Neural progenitor cell (in vitro differentiated cells): ENCODE results near the gene FFAR1. TPM values are rescaled to one million over a fixed set of nuclear protein-coding genes. Genes with fewer than 3 reads are reported as not detected.

Experiments used
- DNase-seq: peaks from one replicate; pipeline ENCODE4 v3.0.0-alpha.2; 2016; ENCODE audit warnings: low spot score
- H2AFZ ChIP-seq: fragments of 200-600 bp; sonication (generic); replicated peaks from 2 replicates; pipeline ENCODE4 v1.6.1; 2016; ENCODE audit warnings: antibody characterized with exemption
- H3F3A ChIP-seq: fragments of 200-600 bp; sonication (generic); 2 replicates; pipeline ENCODE4 v1.6.1; 2016; ENCODE audit warnings: antibody characterized with exemption, low read depth
- H3K27ac ChIP-seq: fragments of 200-600 bp; sonication (generic); 2 replicates; pipeline ENCODE4 v1.5.1; 2016; ENCODE audit warnings: mild to moderate bottlenecking
- H3K27me3 ChIP-seq: fragments of 200-600 bp; sonication (generic); 2 replicates; pipeline ENCODE4 v1.6.1; 2016; ENCODE audit warnings: mild to moderate bottlenecking, moderate library complexity
- H3K36me3 ChIP-seq: fragments of 200-600 bp; sonication (generic); 2 replicates; pipeline ENCODE4 v1.5.1; 2016
- H3K4me1 ChIP-seq: fragments of 200-600 bp; sonication (generic); 2 replicates; pipeline ENCODE4 v1.6.1; 2016; ENCODE audit warnings: mixed run types
- H3K4me2 ChIP-seq: fragments of 200-600 bp; sonication (generic); 2 replicates; pipeline ENCODE4 v1.6.1; 2016
- H3K4me3 ChIP-seq: fragments of 200-600 bp; sonication (generic); 2 replicates; pipeline ENCODE4 v1.5.1; 2016
- H3K79me2 ChIP-seq: fragments of 200-600 bp; sonication (generic); 2 replicates; pipeline ENCODE4 v1.6.1; 2016; ENCODE audit warnings: low read depth
- H3K9ac ChIP-seq: fragments of 200-600 bp; sonication (generic); 2 replicates; pipeline ENCODE4 v1.6.1; 2016
- H3K9me3 ChIP-seq: fragments of 200-600 bp; sonication (generic); 2 replicates; pipeline ENCODE4 v1.5.1; 2016; ENCODE audit warnings: low read depth
- H4K20me1 ChIP-seq: fragments of 200-600 bp; sonication (generic); 2 replicates; pipeline ENCODE4 v1.6.1; 2016; ENCODE audit warnings: low read depth
- H3K27ac Mint-ChIP-seq: 3 replicates; pipeline ENCODE4 v1.8.0; 2021; ENCODE audit warnings: mixed read lengths
- H3K27me3 Mint-ChIP-seq: 2 replicates; pipeline ENCODE4 v1.8.0; 2022; ENCODE audit warnings: low read depth, mild to moderate bottlenecking, inconsistent platforms, moderate library complexity, mixed read lengths; ENCODE audit not compliant: insufficient read depth
- H3K36me3 Mint-ChIP-seq: 3 replicates; pipeline ENCODE4 v1.8.0; 2021; ENCODE audit warnings: mixed read lengths
- H3K4me1 Mint-ChIP-seq: 3 replicates; pipeline ENCODE4 v1.8.0; 2021; ENCODE audit warnings: mixed read lengths
- H3K4me3 Mint-ChIP-seq: 3 replicates; pipeline ENCODE4 v1.8.0; 2021; ENCODE audit warnings: mild to moderate bottlenecking, moderate library complexity, mixed read lengths
- H3K9me3 Mint-ChIP-seq: 3 replicates; pipeline ENCODE4 v1.8.0; 2020; ENCODE audit warnings: mixed read lengths
- EZH2 ChIP-seq: fragments of 200-600 bp; sonication (generic); IDR thresholded peaks from 2 replicates; pipeline ENCODE4 v1.6.1; 2017; ENCODE audit warnings: antibody characterized with exemption, mild to moderate bottlenecking, moderate library complexity
- EZH2phosphoT487 ChIP-seq: fragments of 200-600 bp; sonication (generic); IDR thresholded peaks from 2 replicates; pipeline ENCODE4 v1.6.1; 2017; ENCODE audit warnings: antibody characterized with exemption
- total RNA-seq: library from RNA; depleted of rRNA; stranded (reverse); fragments of >200 nt; gene quantifications from 2 replicates; pipeline ENCODE4 v1.2.3, GENCODE V29; 2015; ENCODE audit warnings: low replicate concordance
- TF ChIP-seq, protein P1 (sequence below): fragments of 200-600 bp; sonication (generic); IDR thresholded peaks from 2 replicates; pipeline ENCODE4 v1.5.1; 2017; ENCODE audit warnings: antibody characterized with exemption, mild to moderate bottlenecking

Gene FFAR1
- total RNA-seq, 1 donor from 2014 or later: not detected

DNA sequence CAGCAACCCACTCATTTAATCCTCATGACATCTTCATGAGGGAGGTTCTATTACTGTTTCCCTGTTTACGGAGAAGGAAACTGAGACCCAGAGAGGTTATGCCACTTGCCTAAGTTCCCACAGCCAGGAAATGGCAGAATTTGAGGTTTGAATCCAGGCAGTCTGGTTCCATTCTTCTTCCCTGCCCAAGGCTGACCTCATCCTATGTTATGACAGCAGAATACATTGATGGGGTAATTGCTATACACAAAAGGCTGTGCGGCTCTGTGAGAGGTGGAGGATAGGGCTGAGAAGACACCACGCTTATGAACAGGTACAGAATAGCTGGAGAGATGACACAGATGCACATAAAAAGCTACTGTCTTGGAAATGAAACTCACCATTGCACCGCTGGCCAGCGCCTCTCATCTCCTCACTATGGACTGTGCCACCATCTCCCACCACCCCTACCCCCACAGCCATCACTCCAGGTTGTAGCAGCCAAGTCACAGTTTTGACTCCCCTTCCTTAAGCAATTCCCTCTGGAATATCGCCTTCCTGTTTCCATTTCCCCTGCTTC is 44.3 kb upstream of the FFAR1 start:
- H3K9me3 ChIP-seq: no peaks in the 10 kb centered on the region
- peaks cover 3% of the 10 kb centered on the region for H3F3A ChIP-seq
- no peaks in the 10 kb centered on the region for H3K4me1 ChIP-seq
- Mint-ChIP-seq H3K9me3 (no peaks in the 10 kb centered on the region), H3K4me1 (peaks cover 6% of the 10 kb centered on the region), H3K27me3 (peaks cover 13% of the 10 kb centered on the region), H3K36me3 (no peaks in the 10 kb centered on the region), H3K27ac (no peak overlapping the region), H3K4me3 (no peak overlapping the region)
- DNase-seq: no peak
- no peaks in the 10 kb centered on the region for H3K79me2 ChIP-seq
- H3K36me3 ChIP-seq: no peaks in the 10 kb centered on the region
- TF ChIP-seq EZH2: no peak
- no peak for TF ChIP-seq EZH2phosphoT487
- TF ChIP-seq, protein P1, sequence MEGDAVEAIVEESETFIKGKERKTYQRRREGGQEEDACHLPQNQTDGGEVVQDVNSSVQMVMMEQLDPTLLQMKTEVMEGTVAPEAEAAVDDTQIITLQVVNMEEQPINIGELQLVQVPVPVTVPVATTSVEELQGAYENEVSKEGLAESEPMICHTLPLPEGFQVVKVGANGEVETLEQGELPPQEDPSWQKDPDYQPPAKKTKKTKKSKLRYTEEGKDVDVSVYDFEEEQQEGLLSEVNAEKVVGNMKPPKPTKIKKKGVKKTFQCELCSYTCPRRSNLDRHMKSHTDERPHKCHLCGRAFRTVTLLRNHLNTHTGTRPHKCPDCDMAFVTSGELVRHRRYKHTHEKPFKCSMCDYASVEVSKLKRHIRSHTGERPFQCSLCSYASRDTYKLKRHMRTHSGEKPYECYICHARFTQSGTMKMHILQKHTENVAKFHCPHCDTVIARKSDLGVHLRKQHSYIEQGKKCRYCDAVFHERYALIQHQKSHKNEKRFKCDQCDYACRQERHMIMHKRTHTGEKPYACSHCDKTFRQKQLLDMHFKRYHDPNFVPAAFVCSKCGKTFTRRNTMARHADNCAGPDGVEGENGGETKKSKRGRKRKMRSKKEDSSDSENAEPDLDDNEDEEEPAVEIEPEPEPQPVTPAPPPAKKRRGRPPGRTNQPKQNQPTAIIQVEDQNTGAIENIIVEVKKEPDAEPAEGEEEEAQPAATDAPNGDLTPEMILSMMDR: no peak
- no peaks in the 10 kb centered on the region for H4K20me1 ChIP-seq
- no peak overlapping the region for H3K9ac ChIP-seq
- no peaks in the 10 kb centered on the region for H3K27me3 ChIP-seq
- H3K4me2 ChIP-seq: no peak overlapping the region
- no peak overlapping the region for H3K4me3 ChIP-seq
- no peak overlapping the region for H2AFZ ChIP-seq
- H3K27ac ChIP-seq: no peak overlapping the region

- Histone ChIP-seq H3K4me3 (no peak overlapping the region), H3K27ac (no peak overlapping the region), H3K9me3 (no peaks in the 10 kb centered on the region), H3F3A (no peaks in the 10 kb centered on the region), H3K4me2 (no peak overlapping the region), H2AFZ (no peak overlapping the region), H3K9ac (no peak overlapping the region), H3K27me3 (no peaks in the 10 kb centered on the region), H3K4me1 (no peaks in the 10 kb centered on the region), H3K79me2 (no peaks in the 10 kb centered on the region), H3K36me3 (no peaks in the 10 kb centered on the region), H4K20me1 (no peaks in the 10 kb centered on the region)
- Mint-ChIP-seq H3K4me1 (peaks cover 10% of the 10 kb centered on the region), H3K27ac (peak overlapping the region; percentile 25), H3K9me3 (no peaks in the 10 kb centered on the region), H3K27me3 (peaks cover 17% of the 10 kb centered on the region), H3K4me3 (no peak overlapping the region), H3K36me3 (no peaks in the 10 kb centered on the region)
- TF ChIP-seq, protein P1: no peak
- TF ChIP-seq EZH2phosphoT487: no peak
- no peak for TF ChIP-seq EZH2
- DNase-seq: no peak
These were observed 43.7 kb upstream of the FFAR1 start for GRCh38 chr19:35304036-35304435.

GRCh38 chr19:35305181-35305580 is 42.5 kb upstream of the FFAR1 start:
- Mint-ChIP-seq H3K27me3 (peaks cover 18% of the 10 kb centered on the region), H3K36me3 (no peaks in the 10 kb centered on the region), H3K4me3 (no peak overlapping the region), H3K27ac (no peak overlapping the region), H3K4me1 (peaks cover 14% of the 10 kb centered on the region), H3K9me3 (no peaks in the 10 kb centered on the region)
- no peaks in the 10 kb centered on the region for H3K36me3 ChIP-seq
- no peak for DNase-seq
- H3K4me1 ChIP-seq: no peaks in the 10 kb centered on the region
- no peak overlapping the region for H2AFZ ChIP-seq
- no peaks in the 10 kb centered on the region for H3K27me3 ChIP-seq
- TF ChIP-seq, protein P1: no peak
- no peak for TF ChIP-seq EZH2phosphoT487
- H3K9me3 ChIP-seq: no peaks in the 10 kb centered on the region
- H3K9ac ChIP-seq: no peak overlapping the region
- no peak overlapping the region for H3K27ac ChIP-seq
- no peak overlapping the region for H3K4me2 ChIP-seq
- H3K4me3 ChIP-seq: no peak overlapping the region
- no peaks in the 10 kb centered on the region for H3K79me2 ChIP-seq
- no peaks in the 10 kb centered on the region for H3F3A ChIP-seq
- no peaks in the 10 kb centered on the region for H4K20me1 ChIP-seq
